HEK293T (cell line): ENCODE data around the gene OIP5.
"Not testable (repeated sequence)": the region's sequence is repeated elsewhere in the genome, so short reads cannot be mapped to it uniquely, and the experiment has no call there.

ENCODE experiments used
- ARNT ChIP-seq: fragments of 450-650 bp; IDR thresholded peaks from 2 replicates; pipeline ENCODE4 v1.6.1; 2017; ENCODE audit warnings: mild to moderate bottlenecking
- BHLHE40 ChIP-seq: fragments of 450-650 bp; IDR thresholded peaks from 2 replicates; pipeline ENCODE4 v1.6.1; 2016; ENCODE audit warnings: mild to moderate bottlenecking, moderate library complexity, borderline replicate concordance
- ELF4 ChIP-seq: fragments of 450-650 bp; IDR thresholded peaks from 2 replicates; pipeline ENCODE4 v1.6.1; 2017; ENCODE audit warnings: antibody characterized with exemption
- FOXA1 ChIP-seq: fragments of 450-650 bp; IDR thresholded peaks from 2 replicates; pipeline ENCODE4 v1.6.1; 2016; ENCODE audit warnings: mild to moderate bottlenecking
- FOXK2 ChIP-seq: fragments of 450-650 bp; IDR thresholded peaks from 2 replicates; pipeline ENCODE4 v1.6.1; 2016; ENCODE audit warnings: mild to moderate bottlenecking
- FOXM1 ChIP-seq: fragments of 450-650 bp; IDR thresholded peaks from 2 replicates; pipeline ENCODE4 v1.6.1; 2017; ENCODE audit warnings: mild to moderate bottlenecking, borderline replicate concordance
- HDGF ChIP-seq: fragments of 450-650 bp; IDR thresholded peaks from 2 replicates; pipeline ENCODE4 v1.6.1; 2017; ENCODE audit warnings: antibody characterized with exemption, borderline replicate concordance
- L3MBTL2 ChIP-seq: fragments of 450-650 bp; conservative IDR thresholded peaks from 2 replicates; pipeline ENCODE4 v1.6.1; 2016; ENCODE audit warnings: mild to moderate bottlenecking
- LEF1 ChIP-seq: fragments of 450-650 bp; IDR thresholded peaks from 2 replicates; pipeline ENCODE4 v1.6.1; 2017; ENCODE audit warnings: mild to moderate bottlenecking, borderline replicate concordance
- NFRKB ChIP-seq: fragments of 450-650 bp; IDR thresholded peaks from 2 replicates; pipeline ENCODE4 v1.6.1; 2016; ENCODE audit warnings: mild to moderate bottlenecking, moderate library complexity
- PKNOX1 ChIP-seq: fragments of 450-650 bp; IDR thresholded peaks from 2 replicates; pipeline ENCODE4 v1.6.1; 2016
- SP1 ChIP-seq: fragments of 450-650 bp; IDR thresholded peaks from 2 replicates; pipeline ENCODE4 v1.6.1; 2017
- TARDBP ChIP-seq: fragments of 450-650 bp; IDR thresholded peaks from 2 replicates; pipeline ENCODE4 v1.6.1; 2016
- ZNF384 ChIP-seq: fragments of 450-650 bp; IDR thresholded peaks from 2 replicates; pipeline ENCODE4 v1.6.1; 2016

GRCh38 chr15:41260924-41261323 is 71.5 kb downstream of the OIP5 start:
- TF ChIP-seq FOXA1, ELF4, ARNT, FOXK2, HDGF, NFRKB, BHLHE40, L3MBTL2, SP1, LEF1, ZNF384, FOXM1, TARDBP: not testable (repeated sequence)
- TF ChIP-seq PKNOX1, result 0 out of 2 replicates have a peak, but pooled peaks have one; percentile 7
